HG02981 (cell line): ENCODE data around the gene C2CD4B.

ENCODE experiments used
- ATAC-seq: cut with Tn5 transposase; IDR thresholded peaks from one replicate; pipeline ENCODE4 v1.9.1; 2021; ENCODE audit warnings: mild to moderate bottlenecking, moderate library complexity; ENCODE audit not compliant: unreplicated experiment

C2CD4B gene

GRCh38 chr15:62149729-62150128 is 15.4 kb downstream of the C2CD4B start:
- no peak for ATAC-seq

- ATAC-seq = no peak
These were observed 17.5 kb downstream of the C2CD4B start for GRCh38 chr15:62147551-62147950.

- ATAC-seq = no peak
These were observed 17.9 kb downstream of the C2CD4B start for GRCh38 chr15:62147149-62147548.

GRCh38 chr15:62145015-62145735 is 19.9 kb downstream of the C2CD4B start:
- no peak for ATAC-seq

GRCh38 chr15:62142736-62143135 is 22.3 kb downstream of the C2CD4B start:
- ATAC-seq = no peak

- no peak for ATAC-seq
These were observed 23.2 kb downstream of the C2CD4B start for GRCh38 chr15:62141643-62142588.

- ATAC-seq = no peak
These were observed 23.9 kb downstream of the C2CD4B start for GRCh38 chr15:62141200-62141599.

GRCh38 chr15:62138124-62138523 is 27.0 kb downstream of the C2CD4B start:
- no peak for ATAC-seq

- no peak for ATAC-seq
These were observed 27.9 kb downstream of the C2CD4B start for GRCh38 chr15:62136911-62137865.

- ATAC-seq = no peak
These were observed 29.5 kb downstream of the C2CD4B start for GRCh38 chr15:62135532-62136134.

GRCh38 chr15:62133141-62133540 is 31.9 kb downstream of the C2CD4B start:
- ATAC-seq = no peak

- no peak for ATAC-seq
These were observed 36.2 kb downstream of the C2CD4B start for GRCh38 chr15:62128916-62129315.

- ATAC-seq = no peak
These were observed 38.7 kb downstream of the C2CD4B start for GRCh38 chr15:62126364-62126763.

GRCh38 chr15:62125773-62126172 is 39.3 kb downstream of the C2CD4B start:
- no peak for ATAC-seq

GRCh38 chr15:62124973-62125303 is 40.1 kb downstream of the C2CD4B start:
- no peak for ATAC-seq

GRCh38 chr15:62124176-62124972 is 40.7 kb downstream of the C2CD4B start:
- no peak for ATAC-seq

- no peak for ATAC-seq
These were observed 42.8 kb downstream of the C2CD4B start for GRCh38 chr15:62122249-62122648.

GRCh38 chr15:62121273-62122015 is 43.6 kb downstream of the C2CD4B start:
- ATAC-seq = no peak

GRCh38 chr15:62120776-62121175 is 44.3 kb downstream of the C2CD4B start:
- no peak for ATAC-seq
